Skin of body (tissue), 2 donors: Measurements from ENCODE around the gene CLEC4C. TPM values are rescaled to one million over a fixed set of nuclear protein-coding genes. Genes with fewer than 3 reads are reported as not detected.
"Not testable (repeated sequence)": the region's sequence is repeated elsewhere in the genome, so short reads cannot be mapped to it uniquely, and the experiment has no call there.

Source experiments
- DNase-seq: peaks from one replicate; lab custom pipeline; 2025; lab: John Stamatoyannopoulos, UW
- total RNA-seq: library from RNA; depleted of rRNA; stranded (reverse); fragments of >200 nt; gene quantifications from one replicate; pipeline ENCODE4 v1.2.3, GENCODE V29; 2014

Gene CLEC4C, protein sequence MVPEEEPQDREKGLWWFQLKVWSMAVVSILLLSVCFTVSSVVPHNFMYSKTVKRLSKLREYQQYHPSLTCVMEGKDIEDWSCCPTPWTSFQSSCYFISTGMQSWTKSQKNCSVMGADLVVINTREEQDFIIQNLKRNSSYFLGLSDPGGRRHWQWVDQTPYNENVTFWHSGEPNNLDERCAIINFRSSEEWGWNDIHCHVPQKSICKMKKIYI
- total RNA-seq = 0.30 TPM

GRCh38 chr12:7747246-7747645 is at the start of gene CLEC4C:
Gene CLEC4C (minus strand): TSS chr12:7747375. CDS start chr12:7747348, 27 bp downstream.
- no peak for DNase-seq

DNA sequence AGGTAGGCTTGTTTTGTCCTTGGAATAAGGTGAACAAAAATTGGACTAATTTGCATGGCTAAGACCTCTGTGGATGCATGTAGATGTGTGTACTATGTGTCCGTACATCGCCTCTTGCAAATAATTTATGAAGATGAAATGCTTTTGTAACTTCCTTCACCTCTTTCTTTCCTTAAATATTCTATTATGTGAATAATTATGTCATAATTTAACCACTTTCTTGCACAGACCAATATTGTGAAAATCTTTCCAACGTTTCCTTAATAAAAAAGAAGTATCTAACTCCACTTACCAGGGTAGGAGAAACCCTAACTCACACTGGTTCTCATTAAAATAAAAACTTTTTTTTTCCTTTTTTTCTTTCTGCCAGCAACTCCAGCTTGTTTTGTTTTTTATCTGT is 46.0 kb upstream of the CLEC4C start:
- DNase-seq = no peak

DNA sequence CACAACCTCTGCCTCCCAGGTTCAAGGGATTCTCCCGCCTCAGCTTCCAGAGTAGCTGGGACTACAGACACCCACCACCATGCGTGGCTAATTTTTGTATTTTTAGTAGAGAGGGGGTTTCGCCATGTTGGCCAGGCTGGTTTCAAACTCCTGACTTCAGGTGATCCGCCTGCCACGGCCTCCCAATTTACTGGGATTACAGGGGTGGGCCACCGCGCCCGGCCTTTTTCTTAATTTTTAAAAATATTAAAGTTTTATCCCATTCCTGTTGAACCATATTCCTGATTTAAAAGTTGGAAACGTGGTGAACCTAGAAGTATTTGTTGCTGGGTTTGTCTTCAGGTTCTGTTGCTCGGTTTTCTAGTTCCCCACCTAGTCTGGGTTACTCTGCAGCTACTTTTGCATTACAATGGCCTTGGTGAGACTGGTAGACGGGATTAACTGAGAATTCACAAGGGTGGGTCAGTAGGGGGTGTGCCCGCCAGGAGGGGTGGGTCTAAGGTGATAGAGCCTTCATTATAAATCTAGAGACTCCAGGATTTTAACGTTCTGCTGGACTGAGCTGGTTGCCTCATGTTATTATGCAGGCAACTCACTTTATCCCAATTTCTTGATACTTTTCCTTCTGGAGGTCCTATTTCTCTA is 41.8 kb upstream of the CLEC4C start, which contains the start of gene NANOG:
NANOG (plus strand) TSS at position 519 of the 645 bp plus-strand sequence. CDS start 213 bp downstream, outside the sequence.
- DNase-seq = not testable (repeated sequence)

- DNase-seq = no peak
Measured at GRCh38 chr12:7788294-7788660, 41.1 kb upstream of the CLEC4C start.

DNA sequence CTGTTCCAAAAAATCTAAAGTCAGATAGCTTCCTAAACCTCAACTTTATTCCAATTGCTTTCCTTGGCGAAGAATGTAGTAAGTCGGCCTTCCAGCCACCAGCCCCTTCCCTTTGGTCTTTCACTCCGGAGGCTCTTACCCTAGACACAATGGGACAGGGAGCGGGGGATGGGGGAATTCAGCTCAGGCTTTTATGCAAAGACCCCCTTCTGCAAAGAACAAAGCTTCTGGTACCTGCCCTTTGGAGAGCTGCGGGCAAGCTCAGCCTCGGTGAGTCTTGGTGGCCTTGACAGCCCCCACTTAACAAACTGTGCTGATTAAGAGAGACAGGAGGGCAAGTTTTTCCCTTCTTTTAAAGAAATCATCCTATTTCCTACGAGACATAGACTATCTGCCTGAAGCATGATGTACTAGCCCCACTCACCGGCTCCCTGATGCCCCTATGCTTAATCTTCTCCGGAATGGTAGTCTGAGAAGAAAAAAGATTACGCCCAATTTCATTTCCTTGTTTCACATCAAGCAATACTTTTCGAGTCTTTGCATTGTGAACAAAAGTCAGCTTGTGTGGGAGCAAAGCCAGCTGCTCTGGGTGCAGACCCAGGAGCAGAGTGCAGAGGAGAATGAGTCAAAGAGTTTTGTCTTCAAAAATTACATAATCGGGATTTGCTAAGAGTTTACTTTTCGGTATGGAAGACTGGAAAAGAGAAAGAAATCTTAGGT is 40.6 kb upstream of the CLEC4C start:
- no peak for DNase-seq

- DNase-seq = no peak
Measured at GRCh38 chr12:7784701-7785100, 37.5 kb upstream of the CLEC4C start.

GRCh38 chr12:7783433-7783832 is 36.3 kb upstream of the CLEC4C start:
- not testable (repeated sequence) for DNase-seq

DNA sequence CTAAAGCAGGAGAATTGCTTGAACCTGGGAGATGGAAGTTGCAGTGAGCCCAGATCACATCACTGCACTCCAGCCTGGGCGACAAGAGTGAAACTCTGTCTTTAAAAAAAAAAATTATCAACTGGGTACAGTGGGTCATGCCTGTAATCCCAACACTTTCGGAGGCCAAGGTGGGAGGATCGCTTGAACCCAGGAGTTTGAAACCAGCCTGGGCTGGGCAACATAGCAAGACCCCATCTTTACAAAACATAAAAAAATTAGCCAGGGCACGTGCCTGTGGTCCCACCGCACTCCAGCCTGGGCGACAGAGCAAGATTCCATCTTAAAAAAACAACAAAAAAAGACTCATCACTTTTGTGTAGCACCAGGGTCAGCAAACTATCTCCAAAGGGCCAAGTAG is 34.9 kb upstream of the CLEC4C start:
- no peak for DNase-seq

GRCh38 chr12:7781274-7781673 is 34.1 kb upstream of the CLEC4C start:
- no peak for DNase-seq

DNA sequence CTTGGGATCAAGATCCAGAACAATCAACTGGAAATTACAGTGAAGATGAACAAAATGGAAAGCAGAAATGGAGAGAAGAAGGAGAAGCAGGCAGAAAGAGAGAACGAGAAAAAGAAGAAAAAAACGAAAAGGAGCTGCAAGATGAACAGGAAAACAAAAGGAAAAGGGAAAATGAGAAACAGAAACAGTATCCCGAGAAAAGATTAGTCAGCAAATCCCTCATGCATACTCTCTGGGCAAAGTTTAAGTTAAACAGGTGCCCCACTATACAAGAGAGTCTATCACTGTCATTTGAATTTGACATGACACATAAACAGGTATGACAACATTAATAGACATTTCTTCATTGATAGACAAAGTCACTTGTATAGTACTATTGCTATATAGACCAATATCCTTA is 22.8 kb upstream of the CLEC4C start:
- DNase-seq = no peak

DNA sequence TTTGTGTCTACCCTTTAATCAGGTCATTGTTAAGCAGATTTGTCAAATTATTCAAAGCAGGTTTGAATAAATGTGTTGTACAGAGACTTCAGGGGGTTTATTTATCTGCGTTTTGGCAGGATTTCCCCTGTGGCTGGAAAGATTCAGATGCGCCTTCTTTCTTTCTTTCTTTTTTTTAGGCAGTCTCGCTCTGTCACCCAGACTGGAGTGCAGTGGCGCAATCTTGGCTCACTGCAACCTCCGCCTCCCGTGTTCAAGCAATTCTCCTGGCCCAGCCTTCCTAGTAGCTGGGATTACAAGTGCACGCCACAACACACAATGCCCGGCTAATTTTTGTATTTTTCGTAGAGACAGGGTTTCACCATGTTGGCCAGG is 11.6 kb upstream of the CLEC4C start:
- DNase-seq = no peak

GRCh38 chr12:7756993-7757392 is 9.8 kb upstream of the CLEC4C start:
- DNase-seq = no peak

- DNase-seq = not testable (repeated sequence)
Measured at GRCh38 chr12:7755668-7756067, 8.5 kb upstream of the CLEC4C start.

GRCh38 chr12:7751941-7752922 is 5.1 kb upstream of the CLEC4C start:
- not testable (repeated sequence) for DNase-seq

DNA sequence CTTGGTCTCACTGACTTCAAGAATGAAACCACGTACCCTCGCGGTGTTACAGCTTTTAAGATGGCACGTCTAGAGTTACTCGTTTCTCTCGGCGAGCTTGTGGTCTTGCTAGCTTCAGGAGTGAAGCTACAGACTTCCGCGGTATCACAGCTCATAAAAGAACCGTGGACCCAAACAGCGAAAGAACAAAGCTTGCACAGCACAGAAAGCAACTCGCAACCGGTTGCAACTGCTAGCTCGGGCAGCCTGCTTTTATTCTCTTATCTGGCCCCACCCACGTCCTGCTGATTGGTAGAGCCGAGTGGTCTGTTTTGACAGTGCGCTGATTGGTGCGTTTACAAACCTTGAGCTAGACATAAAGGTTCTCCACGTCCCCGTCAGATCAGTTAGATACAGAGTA is 4.2 kb upstream of the CLEC4C start:
- no peak for DNase-seq

GRCh38 chr12:7750350-7750749 is 3.2 kb upstream of the CLEC4C start:
- DNase-seq = no peak

DNA sequence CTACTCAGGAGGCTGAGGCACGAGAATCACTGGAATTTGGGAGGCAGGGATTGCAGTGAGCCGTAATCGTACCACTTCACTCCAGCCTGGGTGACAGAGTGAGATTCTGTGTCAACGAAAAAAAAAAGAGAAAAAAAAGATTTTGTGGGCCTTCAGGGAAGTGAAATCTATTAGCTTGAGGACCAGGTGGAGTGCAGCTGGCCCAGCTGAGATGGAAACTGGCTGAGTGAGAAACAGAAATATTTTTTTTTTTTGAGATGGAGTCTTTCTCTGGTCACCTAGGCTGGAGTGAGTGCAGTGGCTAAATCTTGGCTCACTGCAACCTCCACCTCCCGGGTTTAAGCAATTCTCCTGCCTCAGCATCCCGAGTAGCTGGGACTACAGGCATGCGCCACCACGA is 2.3 kb upstream of the CLEC4C start:
- DNase-seq = no peak

DNA sequence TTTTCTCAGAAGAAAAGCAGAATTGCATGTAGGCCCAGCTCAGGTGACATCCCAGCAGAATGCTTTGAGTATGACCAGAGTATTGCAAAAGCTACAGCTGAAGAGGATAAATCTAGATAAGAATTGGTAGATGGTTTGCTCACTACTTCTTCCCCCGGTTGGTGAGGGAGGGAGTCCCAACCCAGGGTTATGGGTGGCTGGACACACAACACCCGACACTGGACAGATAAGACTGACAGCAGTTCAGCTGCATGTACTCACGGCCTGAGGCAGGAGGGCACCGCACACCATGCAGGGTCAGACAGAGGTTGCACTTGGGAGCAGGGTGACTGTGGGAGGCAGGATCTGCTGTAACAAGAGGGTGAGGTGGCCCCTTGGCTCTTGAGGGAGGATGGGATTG is 1.7 kb upstream of the CLEC4C start:
- DNase-seq = no peak

DNA sequence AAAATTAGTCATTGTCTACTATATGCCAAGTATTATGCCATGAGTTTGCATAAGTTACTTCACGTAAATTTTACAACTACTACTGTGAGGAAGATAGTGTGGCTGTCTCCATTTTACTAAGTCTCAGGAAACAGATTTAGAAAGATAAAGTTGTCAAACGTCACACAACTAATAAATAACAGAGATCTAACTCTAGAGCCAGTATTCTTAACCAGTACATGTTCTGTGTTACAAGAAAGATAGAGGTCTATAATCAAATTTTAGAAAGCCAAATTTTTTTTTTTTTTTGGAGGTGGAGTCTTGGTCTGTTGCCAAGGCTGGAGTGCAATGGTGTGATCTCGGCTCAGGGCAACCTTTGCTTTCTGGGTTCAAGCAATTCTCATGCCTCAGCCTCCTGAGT is 14.2 kb downstream of the CLEC4C start:
- no peak for DNase-seq

DNA sequence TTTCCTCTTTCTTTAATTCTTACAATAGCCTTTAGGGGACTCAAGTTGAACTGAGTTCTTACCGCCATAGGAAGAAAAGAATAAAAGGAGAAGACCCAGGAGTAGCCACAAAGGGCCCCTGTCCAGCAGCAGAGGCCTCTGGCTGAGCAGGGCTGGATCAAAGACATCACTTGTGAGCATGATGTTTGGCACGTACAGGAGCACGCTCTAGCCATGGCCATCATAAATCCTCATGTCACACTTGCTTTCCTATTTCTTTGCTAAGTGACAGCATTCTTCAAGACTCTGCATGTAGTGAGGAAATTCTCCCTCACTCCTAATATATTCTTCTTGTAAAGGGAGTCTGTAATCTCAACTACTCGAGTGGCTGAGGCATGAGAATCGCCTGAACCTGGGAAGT is 15.7 kb downstream of the CLEC4C start:
- no peak for DNase-seq

GRCh38 chr12:7730984-7731383 is 16.2 kb downstream of the CLEC4C start:
- DNase-seq = not testable (repeated sequence)

DNA sequence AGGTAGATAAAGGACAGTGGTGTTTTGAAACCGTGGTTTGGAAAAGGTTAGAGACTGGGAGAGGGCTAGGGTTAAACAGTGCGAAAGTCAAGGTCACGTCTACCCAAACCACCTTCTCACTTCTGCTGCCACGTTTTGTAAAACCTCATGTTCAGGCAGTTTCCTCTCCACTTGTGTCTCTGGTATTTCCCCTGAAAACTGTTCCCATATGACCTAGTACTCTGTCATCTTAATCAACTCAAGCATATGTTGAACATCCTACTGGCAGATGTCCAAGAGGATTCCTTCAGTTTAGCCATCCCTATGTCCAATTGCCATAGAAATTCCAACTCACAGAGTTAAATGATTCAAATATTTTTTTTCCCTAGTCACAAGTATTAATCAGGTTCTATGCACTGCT is 17.4 kb downstream of the CLEC4C start:
- DNase-seq = no peak
